IMR-90 (cell line): ENCODE measurements around the gene GABRB1.

Experiments
- CTCF ChIP-seq: conservative IDR thresholded peaks from 2 replicates; pipeline ENCODE4 v1.5.1; 2012; ENCODE audit warnings: mild to moderate bottlenecking, low read depth, low read length, improper control_type of control experiment
- NFE2L2 ChIP-seq: fragments of 150-350 bp; IDR thresholded peaks from 2 replicates; pipeline ENCODE4 v1.6.1; 2016; ENCODE audit warnings: low read depth, mild to moderate bottlenecking, low read length
- POLR2A ChIP-seq: IDR thresholded peaks from 2 replicates; pipeline ENCODE4 v1.6.1; 2012; ENCODE audit warnings: mild to moderate bottlenecking, low read depth, low read length
- RAD21 ChIP-seq: IDR thresholded peaks from 2 replicates; pipeline ENCODE4 v1.6.1; 2012; ENCODE audit warnings: low read length, improper control_type of control experiment
- SMC3 ChIP-seq: fragments of 150-350 bp; IDR thresholded peaks from 2 replicates; pipeline ENCODE4 v1.6.1; 2016; ENCODE audit warnings: low read depth, mild to moderate bottlenecking, antibody characterized with exemption, low read length, moderate library complexity
- USF2 ChIP-seq: fragments of 150-350 bp; IDR thresholded peaks from 2 replicates; pipeline ENCODE4 v1.6.1; 2017; ENCODE audit warnings: mild to moderate bottlenecking, antibody characterized with exemption, low read length, low read depth

- TF ChIP-seq SMC3 = no peak
- TF ChIP-seq RAD21 = no peak
- TF ChIP-seq CTCF = no peak
- TF ChIP-seq USF2 = no peak
- TF ChIP-seq POLR2A = no peak
- TF ChIP-seq NFE2L2 = no peak
Observed at GRCh38 chr4:47043821-47044220, 12.5 kb downstream of the GABRB1 start.
